GM12801 (cell line): ENCODE measurements around the gene SMAD6.

Experiments
- CTCF ChIP-seq: IDR thresholded peaks from one replicate; pipeline ENCODE4 v1.5.1; 2011; ENCODE audit warnings: control low read depth; ENCODE audit not compliant: insufficient read length; ENCODE audit errors: extremely low read depth

The SMAD6 gene

GRCh38 chr15:66778314-66778665 is 76.3 kb downstream of the SMAD6 start:
- no peak for TF ChIP-seq CTCF

GRCh38 chr15:66778716-66779115 is 76.7 kb downstream of the SMAD6 start:
- no peak for TF ChIP-seq CTCF

- no peak for TF ChIP-seq CTCF
Measured at GRCh38 chr15:66779331-66780009, 77.4 kb downstream of the SMAD6 start.

- TF ChIP-seq CTCF = no peak
Measured at GRCh38 chr15:66780172-66780972, 78.3 kb downstream of the SMAD6 start.

- no peak for TF ChIP-seq CTCF
Measured at GRCh38 chr15:66780973-66781718, 79.1 kb downstream of the SMAD6 start.

- no peak for TF ChIP-seq CTCF
Measured at GRCh38 chr15:66782785-66783184, 80.7 kb downstream of the SMAD6 start.

GRCh38 chr15:66783314-66783713 is 81.3 kb downstream of the SMAD6 start:
- no peak for TF ChIP-seq CTCF
